Small intestine (tissue), 7 donors: ENCODE data around the gene THSD4. TPM values are rescaled to one million over a fixed set of nuclear protein-coding genes. Genes with fewer than 3 reads are reported as not detected.
A peak's percentile ranks its signal among the peaks of the same experiment; 100 is the strongest.

Experiments
- DNase-seq, 2 donors: peaks; one replicate each; pipeline versions ENCODE4 v3.0.0 to v3.0.0-alpha.2; 2013
- FAIRE-seq: peaks from 2 replicates; lab custom pipeline; 2012; peaks lifted over from hg19 to GRCh38; lab: Jason Lieb, UNC
- H3K27ac ChIP-seq, 3 donors: one replicate each; pipeline ENCODE4 v1.5.1; 2013; ENCODE audit warnings: low read length in 2 of 3, mild to moderate bottlenecking in 2 of 3, control low read depth in 1 of 3, inconsistent platforms in 1 of 3, low read depth in 1 of 3, moderate library complexity in 1 of 3
- H3K27me3 ChIP-seq, 3 donors: one replicate each; pipeline ENCODE4 v1.6.1; 2013; ENCODE audit warnings: low read length in 3 of 3, inconsistent platforms in 1 of 3; ENCODE audit not compliant: control insufficient read depth in 3 of 3, insufficient read depth in 3 of 3
- H3K36me3 ChIP-seq, 3 donors: one replicate each; pipeline ENCODE4 v1.6.1; 2013; ENCODE audit warnings: low read length in 3 of 3, inconsistent platforms in 1 of 3, low read depth in 1 of 3, mild to moderate bottlenecking in 1 of 3, moderate library complexity in 1 of 3; ENCODE audit not compliant: control insufficient read depth in 3 of 3, insufficient read depth in 2 of 3
- H3K4me1 ChIP-seq, 3 donors: one replicate each; pipeline ENCODE4 v1.6.1; 2013; ENCODE audit warnings: low read length in 2 of 3, inconsistent platforms in 1 of 3, low read depth in 1 of 3, mild to moderate bottlenecking in 1 of 3, moderate library complexity in 1 of 3; ENCODE audit not compliant: control insufficient read depth in 3 of 3, insufficient read depth in 2 of 3
- H3K4me3 ChIP-seq, 3 donors: one replicate each; pipeline ENCODE4 v1.5.1; 2013; ENCODE audit warnings: low read length in 3 of 3, control low read depth in 1 of 3, inconsistent platforms in 1 of 3, low read depth in 1 of 3, mild to moderate bottlenecking in 1 of 3, moderate library complexity in 1 of 3
- H3K9me3 ChIP-seq, 2 donors: one replicate each; pipeline ENCODE4 v1.6.1; 2013; ENCODE audit warnings: low read depth in 1 of 2, low read length in 1 of 2; ENCODE audit not compliant: control insufficient read depth in 2 of 2, insufficient read depth in 1 of 2
- WGBS, 3 donors: extraction: QIAGEN DNeasy Blood & Tissue Kit; methylation state at CpG; one replicate each; pipeline ENCODE4 v1.1.7; 2013; 5-methylcytosine and 5-hydroxymethylcytosine counted together
- polyA plus RNA-seq, 4 donors: library from polyadenylated mRNA; stranded (reverse) in 3 of 4; unstranded in 1 of 4; fragments of 200-250 nt in 3 of 4; fragments of 120-200 nt in 1 of 4; gene quantifications; one replicate each; pipeline versions ENCODE4 v1.2.1 to v1.2.3, GENCODE V29; 2013
- donor health status: healthy with polysubstance abuse.
- donor health status: control.
- donor health status: control.
- donor health status: Bipolar disorder and iron deficiency.
- donor health status: healthy.

The THSD4 gene
- polyA plus RNA-seq, 4 donors: 3.6 to 14.4 (median 9.7) TPM

GRCh38 chr15:71329041-71329440, 213.8 kb downstream of the THSD4 start:
- Histone ChIP-seq H3K9me3 (peaks cover 0 to 11% of the 10 kb centered on the region in 2 donors), H3K27ac (peak overlapping the region; percentile 60 to 80 (median 65))
- WGBS, 3 donors: 56 to 91% (median 82%) methylated on average over 8 of the region's 8 CpGs

GRCh38 chr15:71329497-71330260, 214.4 kb downstream of the THSD4 start:
- Histone ChIP-seq H3K27ac (peak overlapping the region; percentile 65 to 80 (median 73)), H3K27me3 (no peaks in the 10 kb centered on the region), H3K4me1 (peaks cover 4 to 46% (median 9%) of the 10 kb centered on the region in 3 donors), H3K4me3 (no peak overlapping the region), H3K36me3 (peaks cover 0 to 6% (median 0%) of the 10 kb centered on the region in 3 donors), H3K9me3 (peaks cover 0 to 11% of the 10 kb centered on the region in 2 donors)
- WGBS, 3 donors: 58 to 63% (median 59%) methylated on average over 14 of the region's 14 CpGs
- DNase-seq: peak; percentile 69 to 89
- FAIRE-seq: no peak

More at GRCh38 chr15:71329041-71329440, 213.8 kb downstream of the THSD4 start:
- H3K27me3 ChIP-seq: no peaks in the 10 kb centered on the region
- no peak overlapping the region for H3K4me3 ChIP-seq
- DNase-seq: peak in 1 of 2 donors; percentile 13
- H3K36me3 ChIP-seq: peaks cover 0 to 6% (median 0%) of the 10 kb centered on the region in 3 donors
- no peak for FAIRE-seq
- H3K4me1 ChIP-seq: peaks cover 4 to 46% (median 9%) of the 10 kb centered on the region in 3 donors

GRCh38 chr15:71330638-71331162, 215.4 kb downstream of the THSD4 start:
- Histone ChIP-seq H3K27ac (peak overlapping the region in 2 of 3 donors; percentile 65 to 73), H3K27me3 (no peaks in the 10 kb centered on the region), H3K4me3 (no peak overlapping the region), H3K4me1 (peaks cover 4 to 46% (median 9%) of the 10 kb centered on the region in 3 donors), H3K36me3 (peaks cover 0 to 6% (median 0%) of the 10 kb centered on the region in 3 donors), H3K9me3 (peaks cover 0 to 11% of the 10 kb centered on the region in 2 donors)
- 84 to 90% (median 87%) methylated on average over 11 of the region's 11 CpGs for WGBS, 3 donors
- DNase-seq (no peak), FAIRE-seq (no peak)

GRCh38 chr15:71331173-71331572, 215.9 kb downstream of the THSD4 start:
- Histone ChIP-seq H3K36me3 (peaks cover 0 to 6% (median 0%) of the 10 kb centered on the region in 3 donors), H3K4me3 (no peak overlapping the region), H3K27me3 (no peaks in the 10 kb centered on the region), H3K9me3 (peaks cover 0 to 11% of the 10 kb centered on the region in 2 donors), H3K4me1 (peaks cover 4 to 46% (median 9%) of the 10 kb centered on the region in 3 donors), H3K27ac (peak overlapping the region in 1 of 3 donors; percentile 73)
- DNase-seq (no peak), FAIRE-seq (no peak)
- 78 to 83% (median 81%) methylated on average over 4 of the region's 4 CpGs for WGBS, 3 donors

GRCh38 chr15:71332431-71333004, 217.2 kb downstream of the THSD4 start:
- FAIRE-seq: no peak
- DNase-seq: peak in 1 of 2 donors; percentile 54
- Histone ChIP-seq H3K9me3 (peaks cover 0 to 11% of the 10 kb centered on the region in 2 donors), H3K4me1 (peaks cover 4 to 46% (median 11%) of the 10 kb centered on the region in 3 donors), H3K27me3 (no peaks in the 10 kb centered on the region), H3K27ac (peak overlapping the region in 1 of 3 donors; percentile 73), H3K36me3 (peaks cover 0 to 9% (median 0%) of the 10 kb centered on the region in 3 donors), H3K4me3 (peak overlapping the region in 2 of 3 donors; percentile 15 to 29)
- 67 to 73% (median 70%) methylated on average over 8 of the region's 8 CpGs for WGBS, 3 donors

- DNase-seq (no peak), FAIRE-seq (no peak)
- peaks cover 0 to 9% (median 0%) of the 10 kb centered on the region in 3 donors for H3K36me3 ChIP-seq
- 66 to 79% (median 73%) methylated on average over 3 of the region's 3 CpGs for WGBS, 3 donors
- H3K4me3 ChIP-seq: peak overlapping the region in 1 of 3 donors; percentile 29
- no peaks in the 10 kb centered on the region for H3K27me3 ChIP-seq
- peak overlapping the region in 2 of 3 donors; percentile 2 to 25 for H3K27ac ChIP-seq
- peaks cover 0 to 7% of the 10 kb centered on the region in 2 donors for H3K9me3 ChIP-seq
- H3K4me1 ChIP-seq: peaks cover 4 to 39% (median 9%) of the 10 kb centered on the region in 3 donors
Measured at GRCh38 chr15:71333136-71333700, 217.9 kb downstream of the THSD4 start.

GRCh38 chr15:71333839-71334238, 218.6 kb downstream of the THSD4 start:
- Histone ChIP-seq H3K4me3 (no peak overlapping the region), H3K9me3 (peaks cover 0 to 4% of the 10 kb centered on the region in 2 donors), H3K27me3 (no peaks in the 10 kb centered on the region), H3K36me3 (peaks cover 0 to 9% (median 0%) of the 10 kb centered on the region in 3 donors), H3K4me1 (peaks cover 2 to 34% (median 9%) of the 10 kb centered on the region in 3 donors), H3K27ac (no peak overlapping the region)
- no peak for FAIRE-seq
- WGBS, 3 donors: 41 to 63% (median 51%) methylated on average over 3 of the region's 3 CpGs
- no peak for DNase-seq

GRCh38 chr15:71334434-71334833, 219.2 kb downstream of the THSD4 start:
- 83 to 93% (median 91%) methylated on average over 2 of the region's 2 CpGs for WGBS, 3 donors
- FAIRE-seq (no peak), DNase-seq (no peak)
- no peaks in the 10 kb centered on the region for H3K27me3 ChIP-seq
- no peaks in the 10 kb centered on the region for H3K9me3 ChIP-seq
- H3K36me3 ChIP-seq: peaks cover 0 to 9% (median 0%) of the 10 kb centered on the region in 3 donors
- peaks cover 0 to 28% (median 9%) of the 10 kb centered on the region in 3 donors for H3K4me1 ChIP-seq
- peak overlapping the region in 1 of 3 donors; percentile 11 for H3K27ac ChIP-seq
- H3K4me3 ChIP-seq: no peak overlapping the region
